Right lung (tissue), 5 donors: Measurements from ENCODE around the gene PGA3. TPM values are rescaled to one million over a fixed set of nuclear protein-coding genes. Genes with fewer than 3 reads are reported as not detected.
A peak's percentile ranks its signal among the peaks of the same experiment; 100 is the strongest.
"Not testable (repeated sequence)": the region's sequence is repeated elsewhere in the genome, so short reads cannot be mapped to it uniquely, and the experiment has no call there.

Experiments
- DNase-seq, 2 donors: peaks; one replicate each; pipeline ENCODE4 v3.0.0-alpha.2; 2013
- polyA plus RNA-seq, 5 donors: library from polyadenylated mRNA; unstranded; fragments of 120-200 nt; gene quantifications; one replicate each; pipeline versions ENCODE4 v1.2.1 to v1.2.3, GENCODE V29; 2013; ENCODE audit warnings: inconsistent platforms in 1 of 5, low replicate concordance in 1 of 5; ENCODE audit not compliant: insufficient read length in 5 of 5, insufficient read depth in 1 of 5

PGA3 gene
- polyA plus RNA-seq, 5 donors = 0.10 to 0.26 (median 0.13) TPM

- DNase-seq = not testable (repeated sequence)
Measured at GRCh38 chr11:61250796-61251765, 47.8 kb downstream of the PGA3 start.

- DNase-seq = not testable (repeated sequence)
Measured at GRCh38 chr11:61252332-61252731, 49.0 kb downstream of the PGA3 start.

GRCh38 chr11:61254403-61255025, 51.2 kb downstream of the PGA3 start:
- DNase-seq = peak in 1 of 2 donors; percentile 22

- no peak for DNase-seq
Measured at GRCh38 chr11:61256710-61257482, 53.6 kb downstream of the PGA3 start.

- DNase-seq = no peak
Measured at GRCh38 chr11:61258546-61258945, 55.2 kb downstream of the PGA3 start.

- no peak for DNase-seq
Measured at GRCh38 chr11:61259363-61259762, 56.0 kb downstream of the PGA3 start.

Other genes with a start within 250 kb of the PGA3 start
- gene CD6, start 231.8 kb upstream of the PGA3 start, polyA plus RNA-seq = 1 to 10 TPM in 4 of 5 donors, under 1 TPM in 1; 0.99 to 2.1 (median 1.1) TPM
- gene CD5, start 101.0 kb upstream of the PGA3 start, polyA plus RNA-seq = under 1 TPM; 0.14 to 0.35 (median 0.23) TPM
- 10 to 100 TPM; 12.3 to 19.7 (median 15.6) TPM for gene VPS37C, start 42.1 kb upstream of the PGA3 start, polyA plus RNA-seq
- 1 to 10 TPM in 1 of 5 donors, under 1 TPM in 4; 0.18 to 1.3 (median 0.67) TPM for gene PGA4, start 18.8 kb downstream of the PGA3 start, polyA plus RNA-seq
- gene PGA5, start 37.7 kb downstream of the PGA3 start, polyA plus RNA-seq = under 1 TPM in 3 of 5 donors, not detected in 2; 0.16 to 0.53 (median 0.37) TPM
- gene VWCE, start 91.8 kb downstream of the PGA3 start, polyA plus RNA-seq = 1 to 10 TPM in 4 of 5 donors, under 1 TPM in 1; 0.94 to 2.3 (median 1.8) TPM
- gene DDB1, start 129.6 kb downstream of the PGA3 start, polyA plus RNA-seq = 100 to 1,000 TPM; 164 to 194 (median 176) TPM
- 10 to 100 TPM; 24.2 to 37.4 (median 35.4) TPM for gene TKFC, start 129.7 kb downstream of the PGA3 start, polyA plus RNA-seq
- gene CYB561A3, start 158.4 kb downstream of the PGA3 start, polyA plus RNA-seq = 10 to 100 TPM; 27.1 to 40.0 (median 33.6) TPM
- gene TMEM138, start 158.9 kb downstream of the PGA3 start, polyA plus RNA-seq = 10 to 100 TPM; 42.7 to 56.1 (median 48.8) TPM
- gene TMEM216, start 189.1 kb downstream of the PGA3 start, polyA plus RNA-seq = 10 to 100 TPM; 31.1 to 37.9 (median 35.0) TPM
- 100 to 1,000 TPM in 4 of 5 donors, 10 to 100 TPM in 1; 97.9 to 126 (median 112) TPM for gene CPSF7, start 226.5 kb downstream of the PGA3 start, polyA plus RNA-seq
- 10 to 100 TPM; 35.7 to 46.9 (median 40.3) TPM for gene SDHAF2, start 226.6 kb downstream of the PGA3 start, polyA plus RNA-seq